CD4-positive, alpha-beta T cell treated with Interferon gamma for 1 hour (primary cell): ENCODE measurements around the gene ZC3H11A.
A peak's percentile ranks its signal among the peaks of the same experiment; 100 is the strongest.
"Not testable (repeated sequence)": the region's sequence is repeated elsewhere in the genome, so short reads cannot be mapped to it uniquely, and the experiment has no call there.

ENCODE experiments used
- DNase-seq: peaks from one replicate; pipeline ENCODE4 v3.0.0-alpha.2; 2020

ZC3H11A gene

GRCh38 chr1:203795441-203796235, at the start of gene ZC3H11A, which contains the start of gene ZBED6:
ZC3H11A (plus strand) TSS chr1:203795623; CDS start chr1:203817071, 21,448 bp downstream.
ZBED6 (plus strand) TSS chr1:203795623; CDS start chr1:203797523, 1,900 bp downstream.
- peak; percentile 99 for DNase-seq

- DNase-seq, result no peak
Measured at GRCh38 chr1:203746281-203746680, 49.1 kb upstream of the ZC3H11A start.

- no peak for DNase-seq
Measured at GRCh38 chr1:203751051-203751450, 44.4 kb upstream of the ZC3H11A start.

- not testable (repeated sequence) for DNase-seq
Measured at GRCh38 chr1:203751618-203752361, 43.6 kb upstream of the ZC3H11A start.

- DNase-seq, result peak; percentile 22
Measured at GRCh38 chr1:203754455-203754864, 41.0 kb upstream of the ZC3H11A start.

GRCh38 chr1:203756036-203756435, 39.4 kb upstream of the ZC3H11A start:
- DNase-seq, result no peak

GRCh38 chr1:203758749-203759148, 36.7 kb upstream of the ZC3H11A start:
- not testable (repeated sequence) for DNase-seq

- DNase-seq, result no peak
Measured at GRCh38 chr1:203760506-203760905, 34.9 kb upstream of the ZC3H11A start.

GRCh38 chr1:203761958-203762357, 33.5 kb upstream of the ZC3H11A start:
- DNase-seq, result not testable (repeated sequence)

- DNase-seq, result no peak
Measured at GRCh38 chr1:203763505-203763904, 31.9 kb upstream of the ZC3H11A start.

- no peak for DNase-seq
Measured at GRCh38 chr1:203764105-203765028, 31.1 kb upstream of the ZC3H11A start.

- DNase-seq, result peak; percentile 65
Measured at GRCh38 chr1:203765029-203765837, 30.2 kb upstream of the ZC3H11A start, which contains the start of gene LAX1. LAX1 (plus strand) TSS chr1:203765183; CDS start chr1:203765566, 383 bp downstream.

GRCh38 chr1:203768256-203768655, 27.2 kb upstream of the ZC3H11A start:
- no peak for DNase-seq

GRCh38 chr1:203769505-203770343, 25.7 kb upstream of the ZC3H11A start:
- DNase-seq, result peak; percentile 80

GRCh38 chr1:203771901-203772301, 23.5 kb upstream of the ZC3H11A start:
- DNase-seq, result no peak

GRCh38 chr1:203772836-203773235, 22.6 kb upstream of the ZC3H11A start:
- no peak for DNase-seq

GRCh38 chr1:203776636-203777035, 18.8 kb upstream of the ZC3H11A start:
- no peak for DNase-seq

- no peak for DNase-seq
Measured at GRCh38 chr1:203777596-203777995, 17.8 kb upstream of the ZC3H11A start.

GRCh38 chr1:203778146-203778545, 17.3 kb upstream of the ZC3H11A start:
- no peak for DNase-seq

GRCh38 chr1:203778789-203779188, 16.6 kb upstream of the ZC3H11A start:
- DNase-seq, result no peak

GRCh38 chr1:203781962-203782361, 13.5 kb upstream of the ZC3H11A start:
- no peak for DNase-seq
